H1 (cell line): ENCODE data around the gene FAM111A. TPM values are rescaled to one million over a fixed set of nuclear protein-coding genes. Genes with fewer than 3 reads are reported as not detected.

Experiments used
- CTCF ChIA-PET: fragments of 300-600 bp; sonication (Branson Sonifier 250); formaldehyde crosslinking; loops from one replicate; lab custom pipeline; 2021; ENCODE audit not compliant: partially characterized antibody; lab: Charles Lee
- POLR2A ChIA-PET: fragments of 300-600 bp; sonication (Branson Sonifier 250); formaldehyde crosslinking; loops from one replicate; lab custom pipeline; 2021; ENCODE audit warnings: inconsistent platforms; ENCODE audit not compliant: partially characterized antibody; lab: Charles Lee
- DNase-seq, 2 experiments: peaks; one replicate each; pipeline versions ENCODE4 v3.0.0 to v3.0.0-alpha.2; 2010 to 2022; ENCODE audit warnings: low spot score in 2 of 2, low read depth in 1 of 2, mixed read lengths in 1 of 2
- FAIRE-seq: peaks from 2 replicates; lab custom pipeline; 2011; peaks lifted over from hg19 to GRCh38; lab: Jason Lieb, UNC
- H2AFZ ChIP-seq: 2 replicates; pipeline ENCODE4 v1.8.1; 2012; ENCODE audit warnings: low read length, inconsistent platforms
- H2AK5ac ChIP-seq: 2 replicates; pipeline ENCODE4 v1.6.1; 2013; ENCODE audit warnings: low read depth, low read length
- H2BK120ac ChIP-seq: replicated peaks from 2 replicates; pipeline ENCODE3; 2013; ENCODE audit warnings: low read depth, low read length, inconsistent platforms
- H2BK12ac ChIP-seq: 2 replicates; pipeline ENCODE4 v1.6.1; 2013; ENCODE audit warnings: low read depth, low read length
- H2BK15ac ChIP-seq: 2 replicates; pipeline ENCODE4 v1.6.1; 2013; ENCODE audit warnings: low read length
- H2BK20ac ChIP-seq: 2 replicates; pipeline ENCODE4 v1.6.1; 2013; ENCODE audit warnings: low read length
- H2BK5ac ChIP-seq: 2 replicates; pipeline ENCODE4 v1.6.1; 2013; ENCODE audit warnings: low read depth, low read length
- H3K14ac ChIP-seq: 2 replicates; pipeline ENCODE4 v1.6.1; 2013; ENCODE audit warnings: inconsistent platforms; ENCODE audit not compliant: insufficient read length
- H3K18ac ChIP-seq: 2 replicates; pipeline ENCODE4 v1.6.1; 2013; ENCODE audit warnings: low read length; ENCODE audit errors: extremely low read depth
- H3K23ac ChIP-seq: 2 replicates; pipeline ENCODE4 v1.6.1; 2013; ENCODE audit warnings: inconsistent platforms; ENCODE audit not compliant: insufficient read length
- H3K23me2 ChIP-seq: 2 replicates; pipeline ENCODE4 v1.6.1; 2013; ENCODE audit warnings: low read depth, low read length
- H3K27ac ChIP-seq: 2 replicates; pipeline ENCODE4 v1.6.1; 2011; ENCODE audit warnings: low read depth, low read length, inconsistent platforms
- H3K27me3 ChIP-seq, 4 experiments: replicated peaks in 1 of 4; 1 replicate in 1 of 4; 2 replicates in 3 of 4; pipeline versions ENCODE4 v1.6.1 to v1.8.1; 2011 to 2013; ENCODE audit warnings: low read length in 3 of 4, mild to moderate bottlenecking in 3 of 4, inconsistent platforms in 2 of 4, mixed read lengths in 2 of 4, moderate library complexity in 1 of 4; ENCODE audit not compliant: control insufficient read depth in 3 of 4, insufficient read depth in 3 of 4; ENCODE audit errors: extremely low read depth in 1 of 4
- H3K36me3 ChIP-seq, 4 experiments: 2 replicates each; pipeline versions ENCODE4 v1.6.1 to v1.8.1; 2011 to 2013; ENCODE audit warnings: mild to moderate bottlenecking in 4 of 4, low read length in 3 of 4, moderate library complexity in 2 of 4, control low read depth in 1 of 4, inconsistent platforms in 1 of 4; ENCODE audit not compliant: insufficient read depth in 4 of 4, control insufficient read depth in 2 of 4
- H3K4ac ChIP-seq: replicated peaks from 2 replicates; pipeline ENCODE3; 2013; ENCODE audit warnings: low read length, low read depth, mixed read lengths, inconsistent platforms; ENCODE audit not compliant: insufficient read length
- H3K4me1 ChIP-seq, 4 experiments: replicated peaks in 1 of 4; 1 replicate in 1 of 4; 2 replicates in 3 of 4; pipeline versions ENCODE4 v1.6.1 to v1.8.1; 2011 to 2013; ENCODE audit warnings: low read length in 3 of 4, inconsistent platforms in 2 of 4, mixed read lengths in 1 of 4; ENCODE audit not compliant: insufficient read depth in 4 of 4, control insufficient read depth in 3 of 4
- H3K4me2 ChIP-seq, 2 experiments: 2 replicates each; pipeline versions ENCODE4 v1.6.1 to v1.8.1; 2011 to 2013; ENCODE audit warnings: low read depth in 2 of 2, low read length in 2 of 2, control low read depth in 1 of 2, inconsistent platforms in 1 of 2, mild to moderate bottlenecking in 1 of 2; ENCODE audit not compliant: insufficient read depth in 1 of 2
- H3K4me3 ChIP-seq, 4 experiments: fragments of 200-600, 300-600 bp in 1 of 4; sonication (generic), shearing (Covaris generic), sonication (Bioruptor Twin) in 1 of 4; 2 replicates each; pipeline versions ENCODE4 v1.5.1 to v1.8.1; 2011 to 2016; ENCODE audit warnings: low read length in 4 of 4, low read depth in 3 of 4, control low read depth in 2 of 4, inconsistent platforms in 2 of 4, mild to moderate bottlenecking in 2 of 4, mixed read lengths in 1 of 4, moderate library complexity in 1 of 4; ENCODE audit not compliant: insufficient read depth in 2 of 4; ENCODE audit errors: extremely low read depth in 1 of 4
- H3K56ac ChIP-seq: replicated peaks from 2 replicates; pipeline ENCODE3; 2013; ENCODE audit warnings: low read depth, mild to moderate bottlenecking, mixed read lengths, low read length, inconsistent platforms; ENCODE audit not compliant: insufficient read length
- H3K79me1 ChIP-seq: 2 replicates; pipeline ENCODE4 v1.6.1; 2013; ENCODE audit warnings: low read depth, low read length, control low read depth
- H3K79me2 ChIP-seq, 2 experiments: 2 replicates each; pipeline versions ENCODE4 v1.6.1 to v1.8.1; 2012 to 2013; ENCODE audit warnings: low read length in 2 of 2, mild to moderate bottlenecking in 2 of 2, inconsistent platforms in 1 of 2; ENCODE audit not compliant: insufficient read depth in 2 of 2, control insufficient read depth in 1 of 2
- H3K9ac ChIP-seq, 4 experiments: replicated peaks in 1 of 4; 1 replicate in 1 of 4; 2 replicates in 3 of 4; pipeline versions ENCODE4 v1.6.1 to v1.8.1; 2011 to 2013; ENCODE audit warnings: low read depth in 3 of 4, low read length in 3 of 4, control low read depth in 2 of 4, mild to moderate bottlenecking in 2 of 4, moderate library complexity in 2 of 4, inconsistent platforms in 1 of 4; ENCODE audit errors: extremely low read depth in 1 of 4
- H3K9me3 ChIP-seq, 2 experiments: 2 replicates each; pipeline versions ENCODE4 v1.6.1 to v1.8.1; 2012 to 2013; ENCODE audit warnings: mild to moderate bottlenecking in 2 of 2, moderate library complexity in 2 of 2, control low read depth in 1 of 2, inconsistent platforms in 1 of 2, low read depth in 1 of 2, low read length in 1 of 2, mixed read lengths in 1 of 2; ENCODE audit not compliant: insufficient read depth in 2 of 2
- H4K20me1 ChIP-seq, 2 experiments: replicated peaks in 1 of 2; 2 replicates each; pipeline versions ENCODE3 to v1.8.1; 2011 to 2013; ENCODE audit warnings: inconsistent platforms in 2 of 2, low read length in 2 of 2, mild to moderate bottlenecking in 1 of 2; ENCODE audit not compliant: insufficient read depth in 2 of 2, control insufficient read depth in 1 of 2
- H4K5ac ChIP-seq: 2 replicates; pipeline ENCODE4 v1.6.1; 2013; ENCODE audit warnings: low read length, low read depth, mixed read lengths, inconsistent platforms; ENCODE audit not compliant: insufficient read length
- H4K8ac ChIP-seq: 2 replicates; pipeline ENCODE4 v1.8.0; 2013; ENCODE audit warnings: mild to moderate bottlenecking, moderate library complexity, low read length, inconsistent platforms; ENCODE audit not compliant: insufficient read depth; ENCODE audit errors: extremely low read depth
- H4K91ac ChIP-seq: replicated peaks from 2 replicates; pipeline ENCODE3; 2013; ENCODE audit warnings: low read length, mixed read lengths, inconsistent platforms; ENCODE audit not compliant: insufficient read length
- BACH1 ChIP-seq: IDR thresholded peaks from 2 replicates; pipeline ENCODE4 v1.6.1; 2012; ENCODE audit warnings: low read length, improper control_type of control experiment
- BRCA1 ChIP-seq: IDR thresholded peaks from 2 replicates; pipeline ENCODE4 v1.6.1; 2012; ENCODE audit warnings: low read depth, low read length, improper control_type of control experiment
- CTBP2 ChIP-seq: IDR thresholded peaks from 2 replicates; pipeline ENCODE4 v1.7.0; 2011; ENCODE audit warnings: borderline replicate concordance, mild to moderate bottlenecking, moderate library complexity, mixed read lengths, low read length; ENCODE audit not compliant: insufficient read depth, insufficient read length
- EZH2 ChIP-seq: fragments of 200-600 bp; sonication (generic); IDR thresholded peaks from 2 replicates; pipeline ENCODE4 v1.7.1; 2012; ENCODE audit warnings: low read depth, mild to moderate bottlenecking, moderate library complexity, low read length, inconsistent platforms; ENCODE audit not compliant: severe bottlenecking
- HDAC2 ChIP-seq, 2 experiments: fragments of 300-600 bp in 1 of 2; sonication (generic) in 1 of 2; IDR thresholded peaks; 2 replicates each; pipeline ENCODE4 v1.6.1; 2011 to 2012; ENCODE audit warnings: low read depth in 2 of 2, low read length in 2 of 2, mild to moderate bottlenecking in 2 of 2, moderate library complexity in 2 of 2, borderline replicate concordance in 1 of 2, inconsistent platforms in 1 of 2
- JUND ChIP-seq: IDR thresholded peaks from 2 replicates; pipeline ENCODE4 v1.6.1; 2011; ENCODE audit warnings: mild to moderate bottlenecking, improper control_type of control experiment, low read length
- NRF1 ChIP-seq: IDR thresholded peaks from 2 replicates; pipeline ENCODE4 v1.6.1; 2011; ENCODE audit warnings: mild to moderate bottlenecking, low read depth, low read length, improper control_type of control experiment
- PHF8 ChIP-seq: fragments of 200-600 bp; sonication (generic); conservative IDR thresholded peaks from 2 replicates; pipeline ENCODE4 v1.7.1; 2012; ENCODE audit warnings: low read depth, mild to moderate bottlenecking, inconsistent platforms, low read length, moderate library complexity
- RBBP5 ChIP-seq: IDR thresholded peaks from 2 replicates; pipeline ENCODE4 v1.7.1; 2012; ENCODE audit warnings: low read depth, mild to moderate bottlenecking, inconsistent platforms, low read length, moderate library complexity, borderline replicate concordance
- RFX5 ChIP-seq: IDR thresholded peaks from 2 replicates; pipeline ENCODE4 v1.6.1; 2011; ENCODE audit warnings: low read depth, low read length, improper control_type of control experiment, borderline replicate concordance
- USF2 ChIP-seq: IDR thresholded peaks from 2 replicates; pipeline ENCODE4 v1.6.1; 2011; ENCODE audit warnings: low read length, improper control_type of control experiment
- ZNF274 ChIP-seq: IDR thresholded peaks from 2 replicates; pipeline ENCODE4 v1.7.0; 2012; ENCODE audit warnings: low read length, borderline replicate concordance; ENCODE audit errors: extremely low read depth
- WGBS, 2 experiments: shearing (Covaris generic) in 1 of 2; methylation state at CpG; one replicate each; pipeline versions ENCODE4 v1.1.6 to v1.1.7; 2013 to 2015; ENCODE audit warnings: low lambda C conversion rate in 2 of 2, mixed read lengths in 2 of 2, inconsistent platforms in 1 of 2, low coverage in 1 of 2, missing lambda C conversion rate in 1 of 2; ENCODE audit not compliant: insufficient replicate concordance in 2 of 2, insufficient coverage in 1 of 2, insufficient read length in 1 of 2; ENCODE audit errors: extremely low coverage in 1 of 2, missing lambda C conversion rate in 1 of 2; 5-methylcytosine and 5-hydroxymethylcytosine counted together
- polyA plus RNA-seq, 7 experiments: library from polyadenylated mRNA; depleted of rRNA in 3 of 7; stranded (reverse) in 5 of 7; unstranded in 2 of 7; fragments of >200 nt in 5 of 7; fragments of 200-250 nt in 2 of 7; gene quantifications; 1 replicate in 5 of 7; 2 replicates in 1 of 7; 4 replicates in 1 of 7; pipeline versions ENCODE4 v1.2.1 to v1.2.3, GENCODE V29; 2011 to 2013; ENCODE audit warnings: missing spikeins in 2 of 7, mixed read lengths in 2 of 7
- total RNA-seq: library from RNA; stranded (reverse); fragmentation: NEBNext Ultra II Directional; extraction: Animal tissue kit (Norgen Biotek cat#: 25700); gene quantifications from 2 replicates; pipeline ENCODE4 v1.2.1, GENCODE V29; 2021

FAM111A gene
- total and polyA plus RNA-seq, 2 of the 8 experiments (the other 6 are each of a cell fraction or from before 2014, with no cell fraction given): 10.2 to 29.9 TPM

- Histone ChIP-seq H3K4me3 (no peak overlapping the region), H3K23ac (no peak overlapping the region), H4K8ac (no peak overlapping the region), H3K9ac (no peak overlapping the region), H3K4me2 (no peak overlapping the region), H4K91ac (no peak overlapping the region), H2BK12ac (no peak overlapping the region), H2AFZ (no peak overlapping the region), H3K4ac (no peak overlapping the region), H3K56ac (no peak overlapping the region), H3K27me3 (no peaks in the 10 kb centered on the region), H3K18ac (no peak overlapping the region), H2BK5ac (no peak overlapping the region), H3K36me3 (peaks cover 6 to 42% (median 27%) of the 10 kb centered on the region in 4 experiments; a peak in 7 of 8 replicates), H2BK15ac (no peak overlapping the region), H3K79me1 (no peaks in the 10 kb centered on the region), H2BK120ac (no peak overlapping the region), H3K4me1 (no peaks in the 10 kb centered on the region; a peak in 1 of 7 replicates), H2BK20ac (no peak overlapping the region), H2AK5ac (no peak overlapping the region), H3K14ac (no peak overlapping the region), H3K9me3 (peaks cover 4 to 10% of the 10 kb centered on the region in 2 experiments; a peak in 3 of 4 replicates), H4K5ac (no peak overlapping the region), H3K27ac (no peak overlapping the region), H3K23me2 (no peaks in the 10 kb centered on the region), H4K20me1 (no peaks in the 10 kb centered on the region), H3K79me2 (no peaks in the 10 kb centered on the region)
- FAIRE-seq (no peak), DNase-seq (no peak)
- ChIA-PET CTCF (interaction anchor here (0.7 to 8.2 kb wide), 15 partner anchors 7 to 325 kb away, joined by 3 to 141 read pairs (median 3); partner anchors contain the start of gene DTX4), POLR2A (interaction anchor here (3.1 kb wide), 1 partner anchor 29 kb away, joined by 12 read pairs; the partner anchor contains the start of gene DTX4)
- 98% methylated on average over 4 of the region's 4 CpGs; no CpG with 5 or more reads in 1 of the 2 experiments for WGBS, 2 experiments
- TF ChIP-seq USF2: no peak
- TF ChIP-seq ZNF274: no peak
- TF ChIP-seq HDAC2 (IDR thresholded peaks at IDR 0.05; ENCODE audit: borderline replicate concordance in 1 of 2, low read depth in 2 of 2, low read length in 2 of 2): no peak
- TF ChIP-seq RBBP5: no peak
- TF ChIP-seq JUND: no peak
- no peak for TF ChIP-seq CTBP2
- TF ChIP-seq EZH2: no peak
- no peak for TF ChIP-seq BRCA1
- no peak for TF ChIP-seq NRF1
- TF ChIP-seq BACH1: no peak
- no peak for TF ChIP-seq PHF8
- TF ChIP-seq RFX5: no peak
Measured at GRCh38 chr11:59200423-59200746, 57.7 kb downstream of the FAM111A start.
